AG04450 (cell line): ENCODE results near the gene GULP1. TPM values are rescaled to one million over a fixed set of nuclear protein-coding genes. Genes with fewer than 3 reads are reported as not detected.

Experiments used
- CTCF ChIA-PET: fragments of 300-600, 350-600 bp; formaldehyde crosslinking; extraction: SDS; loops from one replicate; lab custom pipeline; 2022; ENCODE audit warnings: antibody characterized with exemption, inconsistent platforms; lab: Charles Lee
- POLR2A ChIA-PET: fragments of 350-600 bp; formaldehyde crosslinking; extraction: SDS; loops from one replicate; lab custom pipeline; 2021; ENCODE audit warnings: antibody characterized with exemption, inconsistent platforms; lab: Yijun Ruan, JAX
- DNase-seq: peaks from one replicate; pipeline ENCODE4 v3.0.0-alpha.2; 2011; ENCODE audit warnings: low read depth, low spot score
- H3K27ac ChIP-seq: one replicate; pipeline ENCODE4 v1.5.1; 2012; ENCODE audit warnings: low read depth, low read length, control low read depth
- H3K27me3 ChIP-seq: one replicate; pipeline ENCODE4 v1.6.0; 2012; ENCODE audit warnings: low read length; ENCODE audit not compliant: control insufficient read depth, insufficient read depth
- H3K4me3 ChIP-seq: 2 replicates; pipeline ENCODE4 v1.5.1; 2011; ENCODE audit warnings: mild to moderate bottlenecking, low read depth, low read length, control low read depth
- H3K9me3 ChIP-seq: 2 replicates; pipeline ENCODE4 v1.5.1; 2012; ENCODE audit warnings: low read length; ENCODE audit not compliant: control insufficient read depth, insufficient read depth
- CTCF ChIP-seq: IDR thresholded peaks from 2 replicates; pipeline ENCODE4 v1.5.1; 2011; ENCODE audit warnings: low read depth, low read length, control low read depth, inconsistent platforms
- polyA plus RNA-seq: library from polyadenylated mRNA; depleted of rRNA; stranded (reverse); fragments of >200 nt; gene quantifications from 2 replicates; pipeline ENCODE4 v1.2.3, GENCODE V29; 2011

Gene GULP1
- polyA plus RNA-seq, 1 experiment, result 44.7 TPM

GRCh38 chr2:188381614-188382013, 89.9 kb downstream of the GULP1 start:
- ChIA-PET POLR2A (no interaction called here), CTCF (interaction anchor here (1.0 kb wide), 1 partner anchor 800 kb away, joined by 4 read pairs; no protein-coding TSS in a partner anchor)
- peak; percentile 41 for DNase-seq
- Histone ChIP-seq H3K9me3 (peaks cover 13% of the 10 kb centered on the region; the same call in 1 of the 2 replicates), H3K27me3 (no peaks in the 10 kb centered on the region), H3K4me3 (no peak overlapping the region), H3K27ac (no peak overlapping the region)
- no peak for TF ChIP-seq CTCF

GRCh38 chr2:188382107-188382506, 90.4 kb downstream of the GULP1 start:
- DNase-seq, result no peak
- POLR2A ChIA-PET, result no interaction called here
- Histone ChIP-seq H3K4me3 (no peak overlapping the region), H3K27me3 (no peaks in the 10 kb centered on the region), H3K9me3 (peaks cover 13% of the 10 kb centered on the region; the same call in 1 of the 2 replicates), H3K27ac (peak overlapping the region; percentile 79)
- CTCF ChIA-PET, result interaction anchor here (1.0 kb wide), 1 partner anchor 801 kb away, joined by 4 read pairs; no protein-coding TSS in a partner anchor
- no peak for TF ChIP-seq CTCF

GRCh38 chr2:188383158-188383557, 91.5 kb downstream of the GULP1 start:
- no peak for TF ChIP-seq CTCF
- no peak overlapping the region for H3K4me3 ChIP-seq
- DNase-seq, result no peak
- no peaks in the 10 kb centered on the region for H3K27me3 ChIP-seq
- H3K9me3 ChIP-seq, result peaks cover 13% of the 10 kb centered on the region; the same call in 1 of the 2 replicates
- ChIA-PET POLR2A (no interaction called here), CTCF (no interaction called here)
- no peak overlapping the region for H3K27ac ChIP-seq

GRCh38 chr2:188385857-188386256, 94.2 kb downstream of the GULP1 start:
- Histone ChIP-seq H3K27me3 (no peaks in the 10 kb centered on the region), H3K9me3 (peaks cover 13% of the 10 kb centered on the region; the same call in 1 of the 2 replicates), H3K27ac (no peak overlapping the region), H3K4me3 (no peak overlapping the region)
- CTCF ChIA-PET, result no interaction called here
- DNase-seq, result no peak
- TF ChIP-seq CTCF, result no peak
- POLR2A ChIA-PET, result no interaction called here

DNA sequence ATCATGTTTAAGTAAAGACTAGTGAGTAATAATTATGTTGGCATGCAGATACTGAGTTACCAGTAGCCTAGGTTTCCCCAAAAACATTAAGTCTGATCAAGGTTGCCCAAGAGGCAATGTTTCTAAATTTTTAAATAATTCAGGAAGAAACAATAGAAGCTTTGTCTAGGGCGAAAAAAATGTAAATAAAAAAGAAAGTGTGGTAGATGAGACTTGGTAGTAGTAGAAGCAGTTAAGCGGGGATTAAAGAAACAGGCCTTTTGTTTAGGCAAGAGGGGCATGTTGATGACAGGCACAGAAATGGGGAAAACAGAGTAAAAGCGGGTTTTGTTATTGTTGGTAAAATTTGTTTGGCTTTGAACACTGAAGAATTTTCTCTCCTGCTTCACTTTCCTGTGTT, 97.2 kb downstream of the GULP1 start:
- H3K27ac ChIP-seq, result no peak overlapping the region
- no peak overlapping the region for H3K4me3 ChIP-seq
- TF ChIP-seq CTCF, result no peak
- peaks cover 13% of the 10 kb centered on the region; the same call in 1 of the 2 replicates for H3K9me3 ChIP-seq
- ChIA-PET CTCF (interaction anchor here (1.0 kb wide), 1 partner anchor 808 kb away, joined by 5 read pairs; no protein-coding TSS in a partner anchor), POLR2A (interaction anchor here (0.7 kb wide), 1 partner anchor 1128 kb away, joined by 3 read pairs; no protein-coding TSS in a partner anchor)
- H3K27me3 ChIP-seq, result no peaks in the 10 kb centered on the region
- DNase-seq, result no peak
